Mononuclear cell (primary cell): ENCODE data around the gene TEAD1. TPM values are rescaled to one million over a fixed set of nuclear protein-coding genes. Genes with fewer than 3 reads are reported as not detected.

Source experiments
- H3K27me3 ChIP-seq: 2 replicates; pipeline ENCODE4 v1.6.0; 2011; ENCODE audit warnings: low read length, control low read depth; ENCODE audit not compliant: insufficient read depth
- H3K4me1 ChIP-seq: 2 replicates; pipeline ENCODE4 v1.5.1; 2011; ENCODE audit warnings: mild to moderate bottlenecking, low read length, control low read depth; ENCODE audit not compliant: insufficient read depth
- H3K4me3 ChIP-seq: 2 replicates; pipeline ENCODE4 v1.5.1; 2011; ENCODE audit warnings: mild to moderate bottlenecking, low read length, moderate library complexity
- H3K9me3 ChIP-seq: 2 replicates; pipeline ENCODE4 v1.5.1; 2011; ENCODE audit warnings: low read depth, mild to moderate bottlenecking, control low read depth, low read length
- total RNA-seq: library from RNA; depleted of rRNA; stranded (reverse); fragments of >200 nt; gene quantifications from one replicate; pipeline ENCODE4 v1.2.3, GENCODE V29; 2012

The TEAD1 gene
- total RNA-seq, 1 donor, result not detected

- H3K4me3 ChIP-seq, result no peak overlapping the region
- H3K4me1 ChIP-seq, result no peaks in the 10 kb centered on the region
- H3K27me3 ChIP-seq, result no peaks in the 10 kb centered on the region
- no peaks in the 10 kb centered on the region for H3K9me3 ChIP-seq
Measured at GRCh38 chr11:12762278-12762677, 88.1 kb downstream of the TEAD1 start.

- no peaks in the 10 kb centered on the region for H3K4me1 ChIP-seq
- no peaks in the 10 kb centered on the region for H3K9me3 ChIP-seq
- no peaks in the 10 kb centered on the region for H3K27me3 ChIP-seq
- H3K4me3 ChIP-seq, result no peak overlapping the region
Measured at GRCh38 chr11:12762696-12763324, 88.6 kb downstream of the TEAD1 start.

GRCh38 chr11:12764187-12764914 is 90.1 kb downstream of the TEAD1 start:
- no peaks in the 10 kb centered on the region for H3K4me1 ChIP-seq
- no peaks in the 10 kb centered on the region for H3K9me3 ChIP-seq
- H3K27me3 ChIP-seq, result no peaks in the 10 kb centered on the region
- H3K4me3 ChIP-seq, result no peak overlapping the region

- Histone ChIP-seq H3K4me1 (no peaks in the 10 kb centered on the region), H3K27me3 (no peaks in the 10 kb centered on the region), H3K9me3 (no peaks in the 10 kb centered on the region), H3K4me3 (no peak overlapping the region)
Measured at GRCh38 chr11:12765428-12765827, 91.2 kb downstream of the TEAD1 start.

- H3K4me3 ChIP-seq, result no peak overlapping the region
- no peaks in the 10 kb centered on the region for H3K4me1 ChIP-seq
- H3K9me3 ChIP-seq, result no peaks in the 10 kb centered on the region
- no peaks in the 10 kb centered on the region for H3K27me3 ChIP-seq
Measured at GRCh38 chr11:12767027-12767426, 92.8 kb downstream of the TEAD1 start.

GRCh38 chr11:12767577-12767976 is 93.4 kb downstream of the TEAD1 start:
- H3K4me3 ChIP-seq, result no peak overlapping the region
- H3K27me3 ChIP-seq, result no peaks in the 10 kb centered on the region
- H3K9me3 ChIP-seq, result no peaks in the 10 kb centered on the region
- H3K4me1 ChIP-seq, result no peaks in the 10 kb centered on the region

GRCh38 chr11:12768726-12769673 is 94.8 kb downstream of the TEAD1 start:
- Histone ChIP-seq H3K9me3 (no peaks in the 10 kb centered on the region), H3K27me3 (no peaks in the 10 kb centered on the region), H3K4me1 (no peaks in the 10 kb centered on the region), H3K4me3 (no peak overlapping the region)

GRCh38 chr11:12769834-12770345 is 95.7 kb downstream of the TEAD1 start:
- peaks cover under 1% of the 10 kb centered on the region for H3K27me3 ChIP-seq
- no peaks in the 10 kb centered on the region for H3K9me3 ChIP-seq
- no peak overlapping the region for H3K4me3 ChIP-seq
- H3K4me1 ChIP-seq, result no peaks in the 10 kb centered on the region

GRCh38 chr11:12770435-12770834 is 96.2 kb downstream of the TEAD1 start:
- H3K9me3 ChIP-seq, result no peaks in the 10 kb centered on the region
- peaks cover 4% of the 10 kb centered on the region for H3K27me3 ChIP-seq
- H3K4me3 ChIP-seq, result no peak overlapping the region
- no peaks in the 10 kb centered on the region for H3K4me1 ChIP-seq

- Histone ChIP-seq H3K4me3 (no peak overlapping the region), H3K4me1 (no peaks in the 10 kb centered on the region), H3K9me3 (no peaks in the 10 kb centered on the region), H3K27me3 (peaks cover 4% of the 10 kb centered on the region)
Measured at GRCh38 chr11:12770966-12771597, 96.9 kb downstream of the TEAD1 start.

GRCh38 chr11:12771875-12772274 is 97.7 kb downstream of the TEAD1 start:
- no peaks in the 10 kb centered on the region for H3K4me1 ChIP-seq
- peaks cover 4% of the 10 kb centered on the region for H3K27me3 ChIP-seq
- no peak overlapping the region for H3K4me3 ChIP-seq
- no peaks in the 10 kb centered on the region for H3K9me3 ChIP-seq

GRCh38 chr11:12772324-12772723 is 98.1 kb downstream of the TEAD1 start:
- Histone ChIP-seq H3K4me1 (no peaks in the 10 kb centered on the region), H3K4me3 (no peak overlapping the region), H3K9me3 (no peaks in the 10 kb centered on the region), H3K27me3 (peaks cover 4% of the 10 kb centered on the region)

GRCh38 chr11:12773591-12773990 is 99.4 kb downstream of the TEAD1 start:
- H3K27me3 ChIP-seq, result peaks cover 4% of the 10 kb centered on the region
- no peaks in the 10 kb centered on the region for H3K9me3 ChIP-seq
- H3K4me1 ChIP-seq, result no peaks in the 10 kb centered on the region
- H3K4me3 ChIP-seq, result no peak overlapping the region

- H3K4me3 ChIP-seq, result no peak overlapping the region
- H3K4me1 ChIP-seq, result no peaks in the 10 kb centered on the region
- no peaks in the 10 kb centered on the region for H3K9me3 ChIP-seq
- H3K27me3 ChIP-seq, result peaks cover 4% of the 10 kb centered on the region
Measured at GRCh38 chr11:12775955-12776354, 101.7 kb downstream of the TEAD1 start.
